Fibroblast of lung (primary cell): ENCODE data around the gene COL19A1.

Experiments
- CTCF ChIP-seq, 2 donors: IDR thresholded peaks in 1 of 2; conservative IDR thresholded peaks in 1 of 2; 1 replicate in 1 of 2; 2 replicates in 1 of 2; pipeline ENCODE4 v1.5.1; 2011 to 2012; ENCODE audit warnings: low read length in 2 of 2, control low read depth in 1 of 2, inconsistent platforms in 1 of 2, low read depth in 1 of 2, mild to moderate bottlenecking in 1 of 2
- EZH2 ChIP-seq: IDR thresholded peaks from 2 replicates; pipeline ENCODE4 v1.5.1; 2012; ENCODE audit warnings: low read length, control low read depth, mild to moderate bottlenecking; ENCODE audit errors: missing control alignments

- TF ChIP-seq CTCF (conservative IDR thresholded peaks at IDR 0.05 in 1 of 2, IDR thresholded peaks at IDR 0.05 in 1 of 2; ENCODE audit: low read depth in 1 of 2, low read length in 2 of 2), result no peak
- no peak for TF ChIP-seq EZH2
Observed at GRCh38 chr6:69918813-69919475, 52.6 kb downstream of the COL19A1 start.
